ENCODE measurements around the gene INSL3. TPM values are rescaled to one million over a fixed set of nuclear protein-coding genes. Genes with fewer than 3 reads are reported as not detected.
"Not testable (repeated sequence)": the region's sequence is repeated elsewhere in the genome, so short reads cannot be mapped to it uniquely, and the experiment has no call there.

Gene INSL3
- polyA plus RNA-seq, 1 donor: 1.6 TPM

- Histone ChIP-seq H3K27me3 (ENCODE audit: control insufficient read depth, insufficient read depth, low read length) (no peaks in the 10 kb centered on the region), H3K4me3 (ENCODE audit: low read length) (no peak overlapping the region), H3K9me3 (ENCODE audit: control insufficient read depth, low read depth, low read length) (no peaks in the 10 kb centered on the region), H3K4me1 (ENCODE audit: control insufficient read depth, insufficient read depth, low read length) (no peaks in the 10 kb centered on the region), H3K27ac (ENCODE audit: low read length) (no peak overlapping the region), H3K36me3 (ENCODE audit: control insufficient read depth, insufficient read depth, low read length) (no peaks in the 10 kb centered on the region)
- WGBS (ENCODE audit: insufficient coverage, low lambda C conversion rate): no CpG with 5 or more reads among the region's 32 CpGs
- peak in 1 of 2 donors; percentile 59 for DNase-seq
Measured at GRCh38 chr19:17784201-17785008, 36.9 kb downstream of the INSL3 start.

GRCh38 chr19:17783721-17784120 lies 37.6 kb downstream of the INSL3 start:
- H3K36me3 ChIP-seq (ENCODE audit: control insufficient read depth, insufficient read depth, low read length); H3K4me1 ChIP-seq (ENCODE audit: control insufficient read depth, insufficient read depth, low read length); DNase-seq; H3K27ac ChIP-seq (ENCODE audit: low read length); H3K4me3 ChIP-seq (ENCODE audit: low read length); H3K9me3 ChIP-seq (ENCODE audit: control insufficient read depth, low read depth, low read length); H3K27me3 ChIP-seq (ENCODE audit: control insufficient read depth, insufficient read depth, low read length): not testable (repeated sequence)
- no CpG with 5 or more reads among the region's 5 CpGs for WGBS (ENCODE audit: insufficient coverage, low lambda C conversion rate)

DNA sequence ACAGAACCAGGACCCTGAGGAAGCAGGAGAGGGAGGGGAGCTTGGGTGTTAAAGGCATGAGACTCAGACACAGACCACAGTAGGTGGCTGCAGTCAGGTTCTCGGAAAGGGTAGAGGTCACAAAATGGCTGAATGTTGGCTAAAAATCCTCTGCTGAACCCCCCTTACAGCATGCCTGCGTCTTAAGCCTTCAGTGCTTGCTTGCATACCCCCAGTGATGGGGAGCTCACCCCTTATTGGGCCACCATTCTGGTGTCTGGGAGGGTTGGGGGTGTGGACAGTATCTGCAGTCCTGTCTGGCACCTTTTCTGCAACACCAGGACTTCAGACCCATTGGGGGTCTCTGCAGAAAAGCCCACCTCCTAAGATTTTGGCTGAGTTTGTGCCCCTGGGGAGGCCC lies 40.5 kb downstream of the INSL3 start:
- peaks cover 5% of the 10 kb centered on the region for H3K4me1 ChIP-seq (ENCODE audit: control insufficient read depth, insufficient read depth, low read length)
- H3K36me3 ChIP-seq (ENCODE audit: control insufficient read depth, insufficient read depth, low read length): no peaks in the 10 kb centered on the region
- no CpG with 5 or more reads among the region's 2 CpGs for WGBS (ENCODE audit: insufficient coverage, low lambda C conversion rate)
- no peak overlapping the region for H3K27ac ChIP-seq (ENCODE audit: low read length)
- H3K27me3 ChIP-seq (ENCODE audit: control insufficient read depth, insufficient read depth, low read length): no peaks in the 10 kb centered on the region
- DNase-seq: no peak
- peaks cover 2% of the 10 kb centered on the region for H3K9me3 ChIP-seq (ENCODE audit: control insufficient read depth, low read depth, low read length)
- no peak overlapping the region for H3K4me3 ChIP-seq (ENCODE audit: low read length)

DNA sequence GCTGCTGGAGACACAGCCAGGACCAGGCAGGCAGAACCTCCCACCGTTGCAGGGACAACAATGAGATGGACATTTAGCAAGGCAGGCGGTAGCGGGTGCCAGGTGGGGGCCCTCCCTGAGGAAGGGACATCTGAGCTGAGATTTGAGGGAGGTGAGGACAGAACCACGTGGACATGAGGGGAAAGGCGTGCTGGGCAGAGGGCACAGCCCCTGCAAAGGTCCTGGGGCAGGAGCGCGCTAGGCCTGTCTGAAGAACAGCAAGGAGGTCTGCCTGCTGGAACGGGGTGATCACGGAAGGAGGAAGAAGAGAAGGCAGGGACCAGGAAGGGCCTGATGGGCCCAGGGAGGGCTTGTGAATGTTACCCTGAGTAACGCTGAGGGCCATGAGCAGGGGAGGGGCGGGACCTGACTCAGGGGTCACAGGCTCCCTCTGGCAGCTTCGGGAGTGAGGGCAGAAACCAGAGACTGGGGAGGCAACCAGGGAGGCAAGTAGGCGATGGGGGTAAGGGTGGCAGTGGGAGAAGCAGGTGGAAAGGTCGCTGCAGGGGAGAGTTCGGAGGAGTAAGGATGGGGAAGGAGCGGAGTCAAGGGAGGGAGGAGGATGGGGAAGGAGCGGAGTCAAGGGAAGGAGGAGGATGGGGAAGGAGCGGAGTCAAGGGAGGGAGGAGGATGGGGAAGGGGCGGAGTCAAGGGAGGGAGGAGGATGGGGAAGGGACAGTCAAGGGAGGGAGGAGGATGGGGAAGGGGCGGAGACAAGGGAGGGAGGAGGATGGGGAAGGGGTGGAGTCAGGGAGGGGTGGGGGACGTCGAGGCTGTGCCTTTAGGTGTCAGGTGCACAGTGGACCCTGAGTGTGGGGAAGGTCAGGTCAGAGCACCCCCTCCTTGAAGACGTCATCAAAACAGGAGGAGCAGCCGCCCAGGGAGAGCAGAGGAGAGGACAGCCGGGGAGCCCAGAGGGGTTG lies 42.1 kb downstream of the INSL3 start:
- 7% methylated on average over 3 of the region's 25 CpGs for WGBS (ENCODE audit: insufficient coverage, low lambda C conversion rate)
- H3K4me1 ChIP-seq (ENCODE audit: control insufficient read depth, insufficient read depth, low read length): peaks cover 5% of the 10 kb centered on the region
- H3K27ac ChIP-seq (ENCODE audit: low read length): no peak overlapping the region
- H3K36me3 ChIP-seq (ENCODE audit: control insufficient read depth, insufficient read depth, low read length): no peaks in the 10 kb centered on the region
- H3K9me3 ChIP-seq (ENCODE audit: control insufficient read depth, low read depth, low read length): peaks cover 2% of the 10 kb centered on the region
- DNase-seq: peak in 1 of 2 donors; percentile 50
- H3K27me3 ChIP-seq (ENCODE audit: control insufficient read depth, insufficient read depth, low read length): no peaks in the 10 kb centered on the region
- peak overlapping the region; percentile 7 for H3K4me3 ChIP-seq (ENCODE audit: low read length)

GRCh38 chr19:17778251-17778967 lies 42.9 kb downstream of the INSL3 start:
- Histone ChIP-seq H3K4me3 (ENCODE audit: low read length) (peak overlapping the region; percentile 7), H3K9me3 (ENCODE audit: control insufficient read depth, low read depth, low read length) (peaks cover 2% of the 10 kb centered on the region), H3K36me3 (ENCODE audit: control insufficient read depth, insufficient read depth, low read length) (no peaks in the 10 kb centered on the region), H3K4me1 (ENCODE audit: control insufficient read depth, insufficient read depth, low read length) (peaks cover 5% of the 10 kb centered on the region), H3K27ac (ENCODE audit: low read length) (no peak overlapping the region), H3K27me3 (ENCODE audit: control insufficient read depth, insufficient read depth, low read length) (no peaks in the 10 kb centered on the region)
- WGBS (ENCODE audit: insufficient coverage, low lambda C conversion rate): no CpG with 5 or more reads among the region's 37 CpGs
- peak in 1 of 2 donors; percentile 57 for DNase-seq

- not testable (repeated sequence) for H3K4me3 ChIP-seq (ENCODE audit: low read length); H3K27ac ChIP-seq (ENCODE audit: low read length); H3K9me3 ChIP-seq (ENCODE audit: control insufficient read depth, low read depth, low read length); H3K4me1 ChIP-seq (ENCODE audit: control insufficient read depth, insufficient read depth, low read length); DNase-seq; H3K27me3 ChIP-seq (ENCODE audit: control insufficient read depth, insufficient read depth, low read length); H3K36me3 ChIP-seq (ENCODE audit: control insufficient read depth, insufficient read depth, low read length)
- WGBS (ENCODE audit: insufficient coverage, low lambda C conversion rate): 98% methylated on average over 6 of the region's 10 CpGs
Measured at GRCh38 chr19:17777840-17778239, 43.5 kb downstream of the INSL3 start.

DNA sequence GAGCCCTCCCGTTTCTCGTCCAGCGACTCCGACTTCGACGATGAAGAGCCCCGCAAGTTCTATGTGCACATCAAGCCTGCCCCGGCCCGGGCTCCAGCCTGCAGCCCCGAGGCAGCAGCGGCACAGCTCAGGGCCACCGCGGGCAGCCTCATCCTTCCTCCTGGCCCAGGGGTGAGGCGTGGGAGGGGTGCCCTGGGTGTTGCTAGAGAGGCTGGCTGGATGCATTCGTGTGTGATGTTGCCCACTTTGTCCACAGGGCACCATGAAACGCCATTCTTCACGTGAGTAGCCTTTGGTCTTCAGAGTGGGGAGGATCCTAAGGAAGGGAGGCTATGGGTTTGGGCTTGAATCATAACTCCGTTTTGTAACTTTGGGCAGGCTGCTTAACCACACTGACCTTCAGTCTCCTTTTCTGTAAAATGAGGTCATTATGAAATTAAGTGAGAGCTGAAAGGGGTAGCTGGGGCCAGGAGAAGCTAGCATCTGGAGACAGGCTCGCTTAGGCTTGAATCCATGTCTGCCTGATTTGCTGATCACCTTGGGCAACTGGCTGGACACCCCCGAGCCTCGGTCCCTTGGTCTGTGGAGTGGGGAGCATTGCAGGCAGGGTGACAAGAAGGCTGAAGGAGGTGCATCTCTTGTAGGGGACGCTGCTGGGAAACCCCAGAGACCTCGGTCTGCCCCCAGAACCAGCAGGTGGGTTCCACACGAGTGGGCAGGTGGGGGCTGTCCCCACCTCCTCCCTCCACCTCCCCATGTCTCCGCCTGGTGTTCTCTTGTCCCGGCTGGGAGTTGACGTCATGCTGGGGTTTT lies 45.1 kb downstream of the INSL3 start:
- Histone ChIP-seq H3K27me3 (ENCODE audit: control insufficient read depth, insufficient read depth, low read length) (no peaks in the 10 kb centered on the region), H3K36me3 (ENCODE audit: control insufficient read depth, insufficient read depth, low read length) (no peaks in the 10 kb centered on the region), H3K27ac (ENCODE audit: low read length) (no peak overlapping the region), H3K4me1 (ENCODE audit: control insufficient read depth, insufficient read depth, low read length) (peaks cover 5% of the 10 kb centered on the region), H3K4me3 (ENCODE audit: low read length) (no peak overlapping the region), H3K9me3 (ENCODE audit: control insufficient read depth, low read depth, low read length) (peaks cover 2% of the 10 kb centered on the region)
- DNase-seq: no peak
- no CpG with 5 or more reads among the region's 27 CpGs for WGBS (ENCODE audit: insufficient coverage, low lambda C conversion rate)

GRCh38 chr19:17775245-17775927 lies 45.9 kb downstream of the INSL3 start:
- H3K4me1 ChIP-seq (ENCODE audit: control insufficient read depth, insufficient read depth, low read length): peaks cover 5% of the 10 kb centered on the region
- no peak for DNase-seq
- no peaks in the 10 kb centered on the region for H3K36me3 ChIP-seq (ENCODE audit: control insufficient read depth, insufficient read depth, low read length)
- peaks cover 2% of the 10 kb centered on the region for H3K9me3 ChIP-seq (ENCODE audit: control insufficient read depth, low read depth, low read length)
- WGBS (ENCODE audit: insufficient coverage, low lambda C conversion rate): no CpG with 5 or more reads among the region's 16 CpGs
- no peak overlapping the region for H3K27ac ChIP-seq (ENCODE audit: low read length)
- H3K4me3 ChIP-seq (ENCODE audit: low read length): no peak overlapping the region
- H3K27me3 ChIP-seq (ENCODE audit: control insufficient read depth, insufficient read depth, low read length): no peaks in the 10 kb centered on the region

- no peak for DNase-seq
Measured at GRCh38 chr19:17772172-17772571, 49.1 kb downstream of the INSL3 start.

More at GRCh38 chr19:17772172-17772571, 49.1 kb downstream of the INSL3 start:
- no peaks in the 10 kb centered on the region for H3K27me3 ChIP-seq (ENCODE audit: control insufficient read depth, insufficient read depth, low read length)
- WGBS (ENCODE audit: insufficient coverage, low lambda C conversion rate): no CpG with 5 or more reads among the region's 4 CpGs
- no peak overlapping the region for H3K4me3 ChIP-seq (ENCODE audit: low read length)
- no peaks in the 10 kb centered on the region for H3K4me1 ChIP-seq (ENCODE audit: control insufficient read depth, insufficient read depth, low read length)
- H3K9me3 ChIP-seq (ENCODE audit: control insufficient read depth, low read depth, low read length): peaks cover 2% of the 10 kb centered on the region
- H3K36me3 ChIP-seq (ENCODE audit: control insufficient read depth, insufficient read depth, low read length): no peaks in the 10 kb centered on the region
- no peak overlapping the region for H3K27ac ChIP-seq (ENCODE audit: low read length)
